A549 (cell line): ENCODE data around the gene PBX1.

Experiments
- CEBPB ChIP-seq, 2 experiments: fragments of >200 bp in 1 of 2; sonication (Bioruptor Twin) in 1 of 2; formaldehyde crosslinking in 1 of 2; IDR thresholded peaks; 2 replicates each; pipeline ENCODE4 v1.6.1; 2012 to 2016
- EP300 ChIP-seq, 2 experiments: fragments of >200 bp; sonication (Bioruptor Twin); formaldehyde crosslinking; IDR thresholded peaks; 2 replicates in 1 of 2; 3 replicates in 1 of 2; pipeline ENCODE4 v1.6.1; 2016 to 2017
- HDAC2 ChIP-seq: fragments of 200-600 bp; sonication (generic); IDR thresholded peaks from 2 replicates; pipeline ENCODE4 v1.6.1; 2016
- TF ChIP-seq, protein P1 (sequence below): IDR thresholded peaks from 2 replicates; pipeline ENCODE4 v1.6.1; 2012

GRCh38 chr1:164673584-164674214 lies 114.7 kb downstream of the PBX1 start:
- TF ChIP-seq EP300 (IDR thresholded peaks at IDR 0.05) (no peak), CEBPB (IDR thresholded peaks at IDR 0.05) (no peak), HDAC2 (no peak)
- TF ChIP-seq, protein P1, sequence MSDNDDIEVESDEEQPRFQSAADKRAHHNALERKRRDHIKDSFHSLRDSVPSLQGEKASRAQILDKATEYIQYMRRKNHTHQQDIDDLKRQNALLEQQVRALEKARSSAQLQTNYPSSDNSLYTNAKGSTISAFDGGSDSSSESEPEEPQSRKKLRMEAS: no peak
